Stimulated activated CD4-positive, alpha-beta T cell treated with anti-CD3 and anti-CD28 coated beads, TNF-alpha, amount 100 ng/mL, for 1 hour (primary cell): ENCODE data around the gene SLC66A1.

Source experiments
- DNase-seq, 3 donors: peaks; one replicate each; pipeline ENCODE4 v3.0.0-alpha.2; 2020; ENCODE audit warnings: low read depth in 3 of 3, low spot score in 1 of 3

Gene SLC66A1

GRCh38 chr1:19324665-19324990 is 12.5 kb downstream of the SLC66A1 start:
- no peak for DNase-seq

DNA sequence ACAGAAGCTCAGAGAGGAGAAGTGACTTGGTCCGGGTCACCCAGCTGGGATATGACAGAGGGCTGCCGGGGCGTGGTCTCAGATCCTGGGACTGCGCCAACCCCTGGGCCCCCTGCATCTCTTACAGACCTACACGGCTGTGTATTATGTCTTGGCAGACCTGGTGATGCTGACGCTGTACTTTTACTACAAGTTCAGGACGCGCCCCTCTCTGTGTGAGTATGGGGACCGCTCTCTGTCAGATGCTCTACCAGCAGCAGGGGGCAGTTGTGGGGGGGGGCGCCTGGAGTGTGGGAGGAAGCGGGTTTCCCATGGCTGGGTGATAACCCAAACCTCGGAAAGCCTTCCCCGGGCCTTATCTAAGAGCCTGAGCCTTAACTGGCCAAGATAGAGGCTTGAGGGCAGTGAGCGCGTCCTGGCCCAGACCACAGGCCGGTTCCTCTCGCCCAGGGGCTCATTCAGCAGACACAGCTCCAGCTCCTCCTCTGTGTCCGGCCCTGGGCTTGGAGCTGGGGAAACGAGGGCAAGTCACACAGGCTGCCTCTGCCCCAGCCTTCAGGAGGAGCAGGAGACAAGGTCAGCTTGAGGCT is 13.3 kb downstream of the SLC66A1 start:
- DNase-seq: no peak

GRCh38 chr1:19325958-19326747 is 14.0 kb downstream of the SLC66A1 start:
- no peak for DNase-seq

GRCh38 chr1:19326748-19327065 is 14.6 kb downstream of the SLC66A1 start:
- DNase-seq: no peak

- no peak for DNase-seq
These were observed 15.2 kb downstream of the SLC66A1 start for GRCh38 chr1:19327301-19327700.

GRCh38 chr1:19327736-19328135 is 15.6 kb downstream of the SLC66A1 start:
- no peak for DNase-seq

- no peak for DNase-seq
These were observed 16.4 kb downstream of the SLC66A1 start for GRCh38 chr1:19328486-19328885.

DNA sequence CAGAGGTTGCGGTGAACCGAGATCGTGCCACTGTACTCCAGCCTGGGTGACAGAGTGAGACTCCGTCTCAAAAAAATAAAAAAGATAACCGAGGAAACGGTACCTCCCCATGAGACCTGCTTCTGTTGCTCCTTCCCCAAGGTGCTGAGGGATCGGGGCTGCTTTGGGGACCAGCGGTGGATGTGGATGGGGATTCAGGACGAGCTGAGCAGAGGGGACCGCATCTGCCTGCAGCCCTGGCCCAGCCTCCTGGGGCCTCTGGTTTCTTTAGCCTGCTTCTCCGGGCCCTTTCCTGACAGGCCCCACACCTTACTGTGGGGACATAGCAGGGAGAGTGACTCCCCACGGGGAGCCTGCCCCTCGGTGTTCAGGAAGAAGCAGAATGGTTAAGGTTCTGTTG is 17.1 kb downstream of the SLC66A1 start:
- DNase-seq: no peak

- DNase-seq: no peak
These were observed 17.5 kb downstream of the SLC66A1 start for GRCh38 chr1:19329611-19330010.

DNA sequence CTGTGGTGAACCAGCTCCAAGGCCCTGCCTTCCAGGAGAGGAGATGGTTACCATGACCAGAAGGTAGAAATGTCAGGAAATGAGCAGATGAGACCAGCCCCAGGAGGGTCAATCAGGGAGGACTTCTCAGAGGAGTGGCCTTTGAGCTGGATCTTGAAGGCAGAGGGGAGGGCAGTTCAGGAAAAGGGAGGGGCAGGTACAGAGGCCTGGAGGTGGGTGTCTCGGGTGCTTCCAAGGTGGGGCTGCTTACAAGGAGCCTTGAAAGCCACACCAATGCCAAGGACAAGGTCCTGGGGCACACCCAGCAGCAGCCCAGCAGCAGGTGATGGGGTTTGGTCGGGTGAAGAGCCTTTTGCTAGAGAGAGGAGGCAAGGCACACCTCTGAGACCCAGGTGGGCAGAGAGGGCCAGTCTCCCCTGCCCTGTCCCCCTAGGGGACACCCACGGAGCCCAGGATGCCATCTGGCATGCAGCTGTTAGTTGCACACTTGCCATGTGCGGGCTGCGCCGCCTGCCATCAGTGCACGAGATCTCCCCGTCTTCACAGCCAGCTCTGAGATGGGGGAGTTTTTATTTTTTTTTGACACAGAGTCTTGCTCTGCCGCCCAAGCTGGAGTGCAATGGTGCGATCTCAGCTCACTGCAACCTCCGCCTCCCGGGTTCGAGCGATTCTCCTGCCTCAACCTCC is 18.5 kb downstream of the SLC66A1 start:
- DNase-seq: no peak

- no peak for DNase-seq
These were observed 19.2 kb downstream of the SLC66A1 start for GRCh38 chr1:19331262-19331878.

GRCh38 chr1:19332832-19333231 is 20.7 kb downstream of the SLC66A1 start:
- DNase-seq: no peak

DNA sequence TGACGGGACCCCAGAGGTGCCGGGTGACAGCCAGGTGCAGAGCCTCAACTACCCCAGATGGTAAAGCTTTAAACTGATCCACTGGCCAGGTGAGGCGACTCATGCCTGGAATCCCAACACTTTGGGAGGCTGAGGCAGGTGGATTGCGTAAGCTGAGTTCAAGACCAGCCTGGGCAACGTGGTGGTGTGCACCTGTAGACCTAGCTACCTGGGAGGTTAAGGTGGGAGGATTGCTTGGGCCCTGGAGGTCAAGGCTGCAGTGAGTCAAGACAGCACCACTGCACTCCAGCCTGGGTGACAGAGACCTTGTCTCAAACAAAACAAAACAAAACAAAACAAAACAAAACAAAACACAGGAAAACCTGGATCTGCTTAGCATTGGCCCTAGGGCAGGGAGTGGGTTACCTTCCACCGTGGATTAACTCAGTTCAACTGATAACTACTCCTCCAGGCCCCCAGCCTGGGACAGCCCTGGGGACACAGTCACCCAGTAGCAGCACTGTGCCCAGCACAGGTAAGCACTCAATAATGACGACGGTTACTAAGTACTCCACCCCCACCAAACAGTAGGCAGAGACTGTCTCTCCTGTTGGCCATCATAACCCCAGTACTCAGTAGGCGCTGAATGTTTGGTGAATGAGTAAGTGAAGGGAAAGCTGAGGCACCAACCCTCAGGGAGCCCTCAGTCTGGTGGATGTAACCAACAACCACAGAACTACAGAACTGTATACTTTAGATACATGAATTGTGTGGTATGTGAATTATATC is 21.6 kb downstream of the SLC66A1 start:
- no peak for DNase-seq

GRCh38 chr1:19336543-19336942 is 24.4 kb downstream of the SLC66A1 start:
- no peak for DNase-seq

- DNase-seq: no peak
These were observed 25.2 kb downstream of the SLC66A1 start for GRCh38 chr1:19337289-19337688.

DNA sequence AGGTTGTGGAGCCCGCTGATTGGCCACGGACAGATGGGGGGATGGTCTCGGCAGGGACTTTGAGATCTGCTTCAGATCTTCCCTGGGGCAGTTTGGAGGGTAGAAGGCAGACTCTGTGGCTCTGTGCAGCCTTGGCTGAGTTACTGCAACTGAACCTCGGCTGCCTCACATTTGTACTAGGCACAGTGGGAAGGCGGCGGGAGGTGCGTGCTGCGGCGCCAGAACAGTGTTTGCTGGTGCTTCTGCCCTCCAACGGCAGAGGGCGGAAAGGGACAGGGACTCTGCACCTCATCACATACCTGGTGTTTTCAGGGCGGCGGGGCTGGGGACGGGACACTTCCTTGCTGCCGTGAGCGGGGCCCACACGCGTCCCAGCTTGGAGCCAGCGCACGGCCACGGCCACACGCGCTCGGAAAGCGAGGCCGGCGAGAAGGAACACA is 26.2 kb downstream of the SLC66A1 start:
- DNase-seq: no peak

GRCh38 chr1:19339214-19339861 is 27.2 kb downstream of the SLC66A1 start:
- no peak for DNase-seq

DNA sequence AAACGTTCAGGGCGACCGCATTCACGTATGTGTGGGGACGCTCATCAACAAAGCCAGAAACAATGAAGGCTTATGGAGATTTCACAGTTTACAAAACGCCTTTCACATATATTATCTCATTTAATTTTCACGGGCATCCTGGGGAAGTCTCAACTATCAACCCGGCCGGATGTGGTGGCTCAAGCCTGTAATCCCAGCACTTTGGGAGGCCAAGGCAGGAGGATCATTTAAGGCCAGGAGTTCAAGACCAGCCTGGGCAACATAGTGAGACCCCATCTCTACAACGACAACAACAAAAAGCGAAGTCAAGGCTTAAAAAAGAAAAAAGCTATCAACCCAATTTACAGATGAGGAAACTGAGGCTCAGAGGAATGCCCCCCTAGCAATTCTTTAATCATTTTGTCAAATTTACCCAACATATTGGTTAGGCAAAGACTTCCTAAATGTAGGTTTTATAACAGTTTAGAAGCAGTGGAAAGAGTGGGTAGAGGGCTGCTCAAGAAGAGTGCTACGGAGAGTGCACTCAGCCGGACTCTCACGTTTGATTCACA is 28.3 kb downstream of the SLC66A1 start:
- no peak for DNase-seq

DNA sequence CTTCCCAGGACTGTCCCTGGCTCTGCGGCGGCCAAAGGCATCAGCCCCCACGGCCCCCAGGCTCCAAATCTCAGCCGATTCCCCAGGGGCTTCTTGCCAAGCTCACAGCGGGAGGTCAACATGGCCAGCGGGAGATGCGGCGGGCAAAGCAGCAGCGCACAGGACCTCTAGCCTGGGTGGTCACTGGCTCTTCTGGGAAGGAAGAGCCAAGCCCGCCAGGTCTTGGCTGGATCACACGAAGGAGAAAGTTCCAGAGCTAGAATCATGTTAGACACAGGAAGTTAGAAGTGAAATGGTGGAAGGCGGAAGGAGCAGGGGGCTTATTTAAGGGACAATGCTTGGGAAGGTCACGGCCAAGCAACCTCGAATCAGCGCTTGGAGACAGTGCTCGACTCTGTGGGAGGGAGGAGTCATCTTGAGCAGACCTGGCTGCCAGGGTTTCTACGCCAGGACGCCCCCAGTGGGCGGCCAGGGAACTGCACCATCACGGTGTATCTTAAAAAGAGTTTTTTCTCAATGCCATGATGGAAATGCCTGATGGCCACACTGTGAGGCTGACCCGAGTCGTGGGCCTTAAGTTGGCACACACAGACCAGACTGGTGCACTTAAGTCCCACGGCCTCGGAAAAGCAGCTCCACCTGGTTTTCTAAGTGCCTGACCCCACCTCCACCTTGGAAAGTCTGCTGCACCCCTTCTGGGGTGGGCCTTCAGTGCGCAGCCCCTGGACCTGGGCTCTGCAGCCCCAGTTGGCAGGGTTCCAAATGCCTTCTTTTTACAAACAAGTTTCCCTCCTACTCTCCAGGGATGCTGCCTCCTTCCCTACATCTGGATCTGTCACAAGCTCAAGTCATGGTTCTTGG is 29.3 kb downstream of the SLC66A1 start:
- peak; percentile 29 to 77 (median 43) for DNase-seq
